Sigmoid colon (tissue), 4 donors: Measurements from ENCODE around the gene DNASE2B.
"Not testable (repeated sequence)": the region's sequence is repeated elsewhere in the genome, so short reads cannot be mapped to it uniquely, and the experiment has no call there.

Source experiments
- CTCF ChIP-seq, 4 experiments: fragments of 450-650 bp in 3 of 4; fragments of 200-600 bp in 1 of 4; IDR thresholded peaks; one replicate each; pipeline ENCODE4 v1.5.1; 2016 to 2019; ENCODE audit warnings: antibody characterized with exemption in 4 of 4, mild to moderate bottlenecking in 3 of 4, moderate library complexity in 2 of 4
- POLR2AphosphoS5 ChIP-seq, 4 donors: sonication (generic); formaldehyde crosslinking; IDR thresholded peaks; one replicate each; pipeline ENCODE4 v1.6.1; 2017; ENCODE audit warnings: antibody characterized with exemption in 4 of 4

- TF ChIP-seq CTCF, POLR2AphosphoS5 (IDR thresholded peaks at IDR 0.05): not testable (repeated sequence)
Observed at GRCh38 chr1:84442747-84443646, 44.7 kb downstream of the DNASE2B start.
